Activated CD4-positive, alpha-beta T cell treated with anti-CD3 and anti-CD28 coated beads for 36 hours (primary cell): ENCODE measurements around the gene AKAP6. TPM values are rescaled to one million over a fixed set of nuclear protein-coding genes. Genes with fewer than 3 reads are reported as not detected.

Experiments
- ATAC-seq: fragments of 200-7000 bp; cut with Tn5 transposase; one replicate; pipeline ENCODE4 v1.10.0; 2021; ENCODE audit warnings: mild to moderate bottlenecking, moderate library complexity
- CTCF ChIA-PET: fragments of 350-600 bp; sonication (Branson Sonifier 250); formaldehyde crosslinking; loops from one replicate; lab custom pipeline; 2021; ENCODE audit warnings: antibody characterized with exemption; lab: Charles Lee
- POLR2A ChIA-PET: fragments of 350-600 bp; sonication (Branson Sonifier 250); formaldehyde crosslinking; loops from one replicate; lab custom pipeline; 2021; ENCODE audit warnings: antibody characterized with exemption, inconsistent platforms; lab: Charles Lee
- DNase-seq: peaks from one replicate; pipeline ENCODE4 v3.0.0-alpha.2; 2020
- H3K27ac Mint-ChIP-seq: one replicate; pipeline ENCODE4 v1.8.0; 2021; ENCODE audit warnings: mixed read lengths
- H3K27me3 Mint-ChIP-seq: one replicate; pipeline ENCODE4 v1.8.0; 2021; ENCODE audit warnings: mixed read lengths
- H3K36me3 Mint-ChIP-seq: one replicate; pipeline ENCODE4 v1.8.0; 2021; ENCODE audit warnings: low read depth, mixed read lengths
- H3K4me1 Mint-ChIP-seq: one replicate; pipeline ENCODE4 v1.8.0; 2021; ENCODE audit warnings: mixed read lengths
- H3K4me3 Mint-ChIP-seq: one replicate; pipeline ENCODE4 v1.8.0; 2021; ENCODE audit warnings: mild to moderate bottlenecking, moderate library complexity, mixed read lengths
- H3K9me3 Mint-ChIP-seq: one replicate; pipeline ENCODE4 v1.8.0; 2021; ENCODE audit warnings: low read depth, mixed read lengths
- intact Hi-C, 2 experiments: fragments of 100-400 bp; cut with DNase I in 1 of 2; cut with micrococcal nuclease in 1 of 2; formaldehyde crosslinking; loops; one replicate each; pipeline versions ENCODE4 v1.14.2 to v1.15.1; 2022 to 2024; cut with DNase I, micrococcal nuclease
- total RNA-seq, 2 experiments: library from RNA; stranded (reverse); gene quantifications; one replicate each; pipeline ENCODE4 v1.2.3, GENCODE V29; 2021

AKAP6 gene
- total RNA-seq, 2 experiments from 2014 or later: 1.1 to 2.0 TPM

GRCh38 chr14:32633224-32633859, 304.2 kb downstream of the AKAP6 start:
- Mint-ChIP-seq H3K27ac (no peak overlapping the region), H3K9me3 (no peaks in the 10 kb centered on the region), H3K4me1 (no peaks in the 10 kb centered on the region), H3K4me3 (no peak overlapping the region), H3K27me3 (no peaks in the 10 kb centered on the region), H3K36me3 (no peaks in the 10 kb centered on the region)
- intact Hi-C loops: no loop called here
- DNase-seq (no peak), ATAC-seq (no peak)
- ChIA-PET CTCF (interaction anchor here (0.6 to 1.3 kb wide), 3 partner anchors 14 to 1187 kb away, joined by 3 read pairs; no protein-coding TSS in a partner anchor), POLR2A (no interaction called here)

DNA sequence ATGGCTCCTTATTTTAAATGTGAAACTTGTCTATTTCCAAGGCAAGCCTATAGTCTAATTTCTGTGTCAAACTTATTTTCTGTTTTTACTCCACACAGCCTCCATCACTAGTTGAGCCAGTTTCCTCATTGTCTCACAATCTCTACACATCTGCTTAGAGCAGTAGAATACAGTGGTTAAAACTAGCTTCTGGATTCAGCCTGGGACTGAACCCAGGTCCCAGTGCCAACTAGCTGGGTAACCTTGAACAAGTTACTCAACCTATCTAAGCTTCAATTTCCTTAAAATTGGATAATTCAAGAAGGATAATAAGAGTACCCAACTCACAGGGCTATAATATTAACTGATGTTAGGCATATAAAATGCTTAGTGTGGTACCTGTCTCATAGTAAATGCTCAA, 304.8 kb downstream of the AKAP6 start:
- ChIA-PET POLR2A (no interaction called here), CTCF (interaction anchor here (1.2 to 1.3 kb wide), 2 partner anchors 14 to 45 kb away, joined by 3 read pairs; no protein-coding TSS in a partner anchor)
- intact Hi-C loops: no loop called here
- DNase-seq (no peak), ATAC-seq (no peak)
- H3K4me1 Mint-ChIP-seq: no peaks in the 10 kb centered on the region
- no peak overlapping the region for H3K4me3 Mint-ChIP-seq
- H3K36me3 Mint-ChIP-seq: no peaks in the 10 kb centered on the region
- H3K27me3 Mint-ChIP-seq: no peaks in the 10 kb centered on the region
- no peak overlapping the region for H3K27ac Mint-ChIP-seq
- no peaks in the 10 kb centered on the region for H3K9me3 Mint-ChIP-seq

- POLR2A ChIA-PET: no interaction called here
Measured at GRCh38 chr14:32635061-32635719, 306.1 kb downstream of the AKAP6 start.

DNA sequence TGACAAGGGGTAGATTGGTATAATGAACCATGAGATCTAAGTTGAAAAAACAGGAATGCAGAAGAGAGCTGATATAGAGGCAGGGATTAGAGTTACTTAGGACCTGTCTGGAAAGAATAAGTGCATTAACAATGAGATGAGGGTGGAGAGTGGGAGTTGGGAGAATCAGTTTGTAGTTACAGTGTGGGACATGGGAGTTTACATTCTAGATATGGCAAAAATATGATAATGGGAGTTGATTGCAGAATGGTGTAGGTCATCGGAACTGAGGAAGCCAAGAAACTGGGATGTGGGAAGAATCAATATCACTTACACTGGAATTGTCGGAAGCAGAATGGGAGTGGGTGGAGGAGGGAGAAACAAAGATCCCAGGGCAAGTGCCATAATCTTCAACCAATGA, 308.5 kb downstream of the AKAP6 start:
- DNase-seq: no peak
- no peak overlapping the region for H3K4me3 Mint-ChIP-seq
- POLR2A ChIA-PET: no interaction called here
- H3K27me3 Mint-ChIP-seq: no peaks in the 10 kb centered on the region
- H3K9me3 Mint-ChIP-seq: no peaks in the 10 kb centered on the region
- intact Hi-C loops: no loop called here
- ATAC-seq: no peak
- H3K4me1 Mint-ChIP-seq: no peaks in the 10 kb centered on the region
- CTCF ChIA-PET: no interaction called here
- no peaks in the 10 kb centered on the region for H3K36me3 Mint-ChIP-seq
- H3K27ac Mint-ChIP-seq: no peak overlapping the region

More at GRCh38 chr14:32635061-32635719, 306.1 kb downstream of the AKAP6 start:
- CTCF ChIA-PET: no interaction called here
- DNase-seq: no peak
- no peak overlapping the region for H3K27ac Mint-ChIP-seq
- H3K36me3 Mint-ChIP-seq: no peaks in the 10 kb centered on the region
- ATAC-seq: no peak
- intact Hi-C loops: no loop called here
- H3K4me1 Mint-ChIP-seq: no peaks in the 10 kb centered on the region
- H3K4me3 Mint-ChIP-seq: no peak overlapping the region
- no peaks in the 10 kb centered on the region for H3K9me3 Mint-ChIP-seq
- H3K27me3 Mint-ChIP-seq: no peaks in the 10 kb centered on the region

DNA sequence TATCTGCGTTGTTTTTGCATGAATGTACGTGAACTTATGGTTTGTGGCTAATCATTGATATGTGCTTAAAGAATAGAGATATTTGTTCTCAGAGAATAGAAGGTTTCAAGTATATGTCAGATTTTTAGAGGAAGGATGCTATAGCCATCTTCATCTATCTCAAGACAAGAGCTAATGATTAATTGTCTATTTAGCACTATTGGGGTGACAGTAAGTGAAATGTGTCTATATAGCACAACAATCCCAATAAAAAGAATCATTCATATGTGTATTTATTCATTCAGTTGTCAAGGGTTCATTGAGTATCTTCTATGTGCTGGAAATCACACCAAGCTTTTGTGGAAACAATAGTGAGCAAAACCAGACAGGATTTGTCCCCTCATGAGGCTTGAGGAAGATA, 310.1 kb downstream of the AKAP6 start:
- no peak for DNase-seq
- Mint-ChIP-seq H3K4me3 (no peak overlapping the region), H3K9me3 (no peaks in the 10 kb centered on the region), H3K27ac (no peak overlapping the region), H3K36me3 (no peaks in the 10 kb centered on the region), H3K27me3 (no peaks in the 10 kb centered on the region), H3K4me1 (no peaks in the 10 kb centered on the region)
- no peak for ATAC-seq
- CTCF ChIA-PET: no interaction called here
- intact Hi-C loops: no loop called here
- POLR2A ChIA-PET: no interaction called here

- Mint-ChIP-seq H3K4me1 (no peaks in the 10 kb centered on the region), H3K27ac (no peak overlapping the region), H3K36me3 (no peaks in the 10 kb centered on the region), H3K9me3 (no peaks in the 10 kb centered on the region), H3K4me3 (no peak overlapping the region), H3K27me3 (no peaks in the 10 kb centered on the region)
- CTCF ChIA-PET: no interaction called here
- no peak for ATAC-seq
- no peak for DNase-seq
- intact Hi-C loops: no loop called here
- POLR2A ChIA-PET: no interaction called here
Measured at GRCh38 chr14:32645551-32645950, 316.5 kb downstream of the AKAP6 start.

DNA sequence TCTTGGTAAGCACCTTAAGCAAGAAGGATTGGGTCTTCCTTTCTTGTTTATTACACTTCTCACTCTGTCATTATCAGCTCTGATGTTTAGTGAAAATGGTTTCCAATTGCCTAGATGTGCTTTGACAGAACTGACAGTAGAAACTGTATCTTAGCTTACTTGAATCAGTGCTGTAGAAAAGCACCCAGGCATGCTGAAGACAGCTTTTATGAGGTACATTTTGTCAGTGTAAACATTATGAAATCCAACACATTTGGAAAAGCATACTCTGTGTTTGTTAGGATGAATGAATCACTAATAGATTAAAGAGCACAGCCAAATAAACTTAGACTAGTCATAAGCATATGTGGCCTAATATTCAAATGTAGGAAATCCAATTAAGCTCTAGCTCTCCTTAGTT, 319.3 kb downstream of the AKAP6 start:
- H3K9me3 Mint-ChIP-seq: no peaks in the 10 kb centered on the region
- H3K36me3 Mint-ChIP-seq: no peaks in the 10 kb centered on the region
- H3K4me3 Mint-ChIP-seq: no peak overlapping the region
- H3K27ac Mint-ChIP-seq: no peak overlapping the region
- no peaks in the 10 kb centered on the region for H3K4me1 Mint-ChIP-seq
- DNase-seq (no peak), ATAC-seq (no peak)
- ChIA-PET CTCF (no interaction called here), POLR2A (no interaction called here)
- no peaks in the 10 kb centered on the region for H3K27me3 Mint-ChIP-seq
- intact Hi-C loops: no loop called here

DNA sequence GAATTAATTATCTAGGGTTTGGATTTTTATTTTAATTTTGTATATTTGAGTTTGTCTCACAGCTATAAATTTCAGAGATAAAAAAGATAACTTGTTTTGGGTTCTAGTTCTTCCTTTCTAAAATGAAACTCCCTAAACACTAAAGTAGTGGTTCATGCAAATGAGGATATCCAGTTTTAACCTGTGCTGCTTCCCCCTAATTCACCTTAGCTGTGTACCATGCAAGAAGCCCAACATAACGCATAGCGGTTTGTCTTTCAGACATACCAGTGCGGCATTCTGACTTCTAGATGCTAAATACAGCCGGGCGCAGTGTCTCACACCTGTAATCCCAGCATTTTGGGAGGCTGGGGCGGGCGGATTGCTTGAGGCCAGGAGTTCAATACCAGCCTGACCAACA, 320.9 kb downstream of the AKAP6 start:
- DNase-seq (no peak), ATAC-seq (no peak)
- intact Hi-C loops: no loop called here
- Mint-ChIP-seq H3K27me3 (no peaks in the 10 kb centered on the region), H3K4me1 (no peaks in the 10 kb centered on the region), H3K4me3 (no peak overlapping the region), H3K27ac (no peak overlapping the region), H3K36me3 (no peaks in the 10 kb centered on the region), H3K9me3 (no peaks in the 10 kb centered on the region)
- ChIA-PET CTCF (no interaction called here), POLR2A (no interaction called here)

- ChIA-PET CTCF (no interaction called here), POLR2A (no interaction called here)
- no peak overlapping the region for H3K4me3 Mint-ChIP-seq
- DNase-seq (no peak), ATAC-seq (no peak)
- no peaks in the 10 kb centered on the region for H3K27me3 Mint-ChIP-seq
- H3K36me3 Mint-ChIP-seq: no peaks in the 10 kb centered on the region
- intact Hi-C loops: no loop called here
- no peaks in the 10 kb centered on the region for H3K4me1 Mint-ChIP-seq
- H3K9me3 Mint-ChIP-seq: no peaks in the 10 kb centered on the region
- no peak overlapping the region for H3K27ac Mint-ChIP-seq
Measured at GRCh38 chr14:32650665-32651064, 321.6 kb downstream of the AKAP6 start.

GRCh38 chr14:32654106-32654505, 325.0 kb downstream of the AKAP6 start:
- H3K27me3 Mint-ChIP-seq: no peaks in the 10 kb centered on the region

DNA sequence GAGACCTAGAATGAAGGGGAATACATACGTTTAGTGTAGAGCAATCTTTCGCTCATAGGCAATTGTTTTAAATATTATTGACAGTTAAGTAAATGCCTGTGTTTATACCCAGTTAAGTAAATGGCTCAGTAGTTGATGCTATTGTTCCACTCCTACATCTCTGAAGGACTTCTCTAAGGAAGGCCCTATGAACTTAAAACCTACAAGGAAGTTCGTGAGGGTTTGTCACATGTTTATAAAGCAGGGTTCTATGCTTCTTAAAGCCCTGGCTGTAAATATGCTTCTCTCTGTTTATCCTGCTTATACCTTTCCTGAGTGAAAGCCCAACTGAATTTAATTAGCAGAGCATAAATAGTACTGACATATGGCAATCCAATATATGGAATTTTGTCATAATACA, 327.5 kb downstream of the AKAP6 start:
- Mint-ChIP-seq H3K36me3 (no peaks in the 10 kb centered on the region), H3K27ac (no peak overlapping the region), H3K27me3 (peaks cover 4% of the 10 kb centered on the region), H3K4me3 (no peak overlapping the region), H3K9me3 (no peaks in the 10 kb centered on the region), H3K4me1 (no peaks in the 10 kb centered on the region)
- ATAC-seq (no peak), DNase-seq (no peak)
- ChIA-PET POLR2A (no interaction called here), CTCF (no interaction called here)
- intact Hi-C loops: no loop called here

More at GRCh38 chr14:32654106-32654505, 325.0 kb downstream of the AKAP6 start:
- ChIA-PET CTCF (interaction anchor here (0.7 kb wide), 1 partner anchor 12 kb away, joined by 3 read pairs; no protein-coding TSS in a partner anchor), POLR2A (no interaction called here)
- no peaks in the 10 kb centered on the region for H3K36me3 Mint-ChIP-seq
- no peak overlapping the region for H3K27ac Mint-ChIP-seq
- H3K4me1 Mint-ChIP-seq: no peaks in the 10 kb centered on the region
- H3K9me3 Mint-ChIP-seq: no peaks in the 10 kb centered on the region
- no peak for ATAC-seq
- intact Hi-C loops: no loop called here
- no peak overlapping the region for H3K4me3 Mint-ChIP-seq
- DNase-seq: no peak

- Mint-ChIP-seq H3K4me1 (no peaks in the 10 kb centered on the region), H3K27me3 (peaks cover 4% of the 10 kb centered on the region), H3K27ac (no peak overlapping the region), H3K4me3 (no peak overlapping the region), H3K36me3 (no peaks in the 10 kb centered on the region), H3K9me3 (no peaks in the 10 kb centered on the region)
- intact Hi-C loops: no loop called here
- ATAC-seq (no peak), DNase-seq (no peak)
- POLR2A ChIA-PET: no interaction called here
- CTCF ChIA-PET: no interaction called here
Measured at GRCh38 chr14:32657081-32657480, 328.0 kb downstream of the AKAP6 start.
